Measurements from ENCODE around the gene FOXD4L4. TPM values are rescaled to one million over a fixed set of nuclear protein-coding genes. Genes with fewer than 3 reads are reported as not detected.
A peak's percentile ranks its signal among the peaks of the same experiment; 100 is the strongest.
"Not testable (repeated sequence)": the region's sequence is repeated elsewhere in the genome, so short reads cannot be mapped to it uniquely, and the experiment has no call there.

FOXD4L4 gene
- total RNA-seq (not detected), polyA plus RNA-seq (under 1 TPM in 1 of 3 donors, not detected in 2; 0.05 TPM)
- long read RNA-seq, donor 1: 0 reads
- long read RNA-seq, donor 2: 0 reads
- long read RNA-seq, donor 3: 0 reads
- long read RNA-seq, donor 4: 0 reads
- long read RNA-seq, donor 5, partial matches to known transcripts: 0 of 1 reads
- long read RNA-seq, donor 5, other reads (novel, unspliced or antisense): 0 of 1 reads
- long read RNA-seq, donor 6: 0 reads
- long read RNA-seq, donor 7: 0 reads
- long read RNA-seq, donor 8: 0 reads
- long read RNA-seq, donor 9, partial matches to known transcripts: 0 of 2 reads
- long read RNA-seq, donor 9, other reads (novel, unspliced or antisense): 0 of 2 reads
- long read RNA-seq, donor 10: 0 reads

- 9 to 26% (median 12%) methylated on average over 11 to 19 of the region's 38 CpGs for WGBS, 5 donors
- H3K4me1 ChIP-seq; H3K27me3 ChIP-seq; H3K9me3 ChIP-seq; H3K27ac ChIP-seq; H3K4me3 ChIP-seq; intact Hi-C loops (cut with DNase I; ENCODE audit: low total_unique reads); H3K36me3 ChIP-seq: not testable (repeated sequence)
- peak in 1 of 2 donors; percentile 13 for DNase-seq
Observed at GRCh38 chr9:65737096-65737564, at the start of gene FOXD4L4. Gene FOXD4L4 (plus strand): TSS chr9:65737146. CDS start chr9:65737146, 0 bp downstream.

- WGBS, 5 donors: 80 to 100% methylated on average over 1 of the region's 2 CpGs; no CpG with 5 or more reads in 3 of the 5 donors
- DNase-seq: peak in 1 of 2 donors; percentile 0
- intact Hi-C loops (cut with DNase I; ENCODE audit: low total_unique reads): not testable (repeated sequence)
Observed at GRCh38 chr9:65703550-65703949, 33.4 kb upstream of the FOXD4L4 start.

GRCh38 chr9:65714445-65714844 lies 22.5 kb upstream of the FOXD4L4 start:
- H3K27ac ChIP-seq; H3K4me3 ChIP-seq; H3K27me3 ChIP-seq; H3K36me3 ChIP-seq; DNase-seq; H3K4me1 ChIP-seq; intact Hi-C loops (cut with DNase I; ENCODE audit: low total_unique reads); H3K9me3 ChIP-seq: not testable (repeated sequence)
- 80 to 100% (median 85%) methylated on average over 1 to 4 of the region's 5 CpGs; no CpG with 5 or more reads in 1 of the 5 donors for WGBS, 5 donors

More at GRCh38 chr9:65703550-65703949, 33.4 kb upstream of the FOXD4L4 start:
- H3K27me3 ChIP-seq, H3K4me1 ChIP-seq, H3K9me3 ChIP-seq, H3K4me3 ChIP-seq, H3K27ac ChIP-seq, H3K36me3 ChIP-seq: not testable (repeated sequence)

- DNase-seq; H3K36me3 ChIP-seq; H3K27me3 ChIP-seq; H3K9me3 ChIP-seq; intact Hi-C loops (cut with DNase I; ENCODE audit: low total_unique reads); H3K4me1 ChIP-seq; H3K4me3 ChIP-seq; H3K27ac ChIP-seq: not testable (repeated sequence)
- 0% methylated on average over 3 of the region's 27 CpGs; no CpG with 5 or more reads in 4 of the 5 donors for WGBS, 5 donors
Observed at GRCh38 chr9:65738133-65738532, 1.2 kb downstream of the FOXD4L4 start.

Other genes starting within 250 kb of the FOXD4L4 start
- gene ZNG1E, start 61.2 kb upstream of the FOXD4L4 start, total RNA-seq: 100 to 1,000 TPM in 1 of 5 donors, 10 to 100 TPM in 4; 19.1 to 105 (median 50.7) TPM
- 10 to 100 TPM; 15.6 to 64.8 (median 43.8) TPM for gene ZNG1E, start 61.2 kb upstream of the FOXD4L4 start, polyA plus RNA-seq

Measured in stomach (tissue), 19 donors.